Fibroblast of mammary gland (primary cell): ENCODE data around the gene GPRC5C.

Experiments
- DNase-seq: peaks from one replicate; pipeline ENCODE4 v3.0.0-alpha.2; 2010; ENCODE audit warnings: low read depth
- H3K4me3 ChIP-seq: 2 replicates; pipeline ENCODE4 v1.5.1; 2011; ENCODE audit warnings: low read depth, mild to moderate bottlenecking, low read length, moderate library complexity; ENCODE audit not compliant: control insufficient read depth
- CTCF ChIP-seq: conservative IDR thresholded peaks from 2 replicates; pipeline ENCODE4 v1.5.1; 2011; ENCODE audit warnings: low read depth, low read length, inconsistent platforms; ENCODE audit not compliant: control insufficient read depth, insufficient read depth

Gene GPRC5C

GRCh38 chr17:74415608-74416396 is 16.1 kb upstream of the GPRC5C start:
- no peak for DNase-seq
- TF ChIP-seq CTCF = no peak
- H3K4me3 ChIP-seq = no peak overlapping the region

GRCh38 chr17:74417178-74418045 is 14.5 kb upstream of the GPRC5C start:
- no peak overlapping the region for H3K4me3 ChIP-seq
- peak; percentile 87 for DNase-seq
- TF ChIP-seq CTCF = no peak

GRCh38 chr17:74419928-74420411 is 11.9 kb upstream of the GPRC5C start:
- DNase-seq = no peak
- no peak overlapping the region for H3K4me3 ChIP-seq
- TF ChIP-seq CTCF = no peak

GRCh38 chr17:74424117-74424516 is 7.8 kb upstream of the GPRC5C start:
- DNase-seq = no peak
- no peak overlapping the region for H3K4me3 ChIP-seq
- TF ChIP-seq CTCF = no peak

- no peak for DNase-seq
- no peak overlapping the region for H3K4me3 ChIP-seq
- no peak for TF ChIP-seq CTCF
Measured at GRCh38 chr17:74424657-74425056, 7.2 kb upstream of the GPRC5C start.

GRCh38 chr17:74426551-74427047 is 5.3 kb upstream of the GPRC5C start:
- peak; percentile 55 for DNase-seq
- TF ChIP-seq CTCF = no peak
- no peak overlapping the region for H3K4me3 ChIP-seq
